GM12878 (cell line): ENCODE measurements around the gene SRC. TPM values are rescaled to one million over a fixed set of nuclear protein-coding genes. Genes with fewer than 3 reads are reported as not detected.

Experiments
- EGR1 ChIP-seq, 2 experiments: IDR thresholded peaks; 1 replicate in 1 of 2; 2 replicates in 1 of 2; pipeline ENCODE4 v1.6.1; 2011 to 2012; ENCODE audit warnings: low read depth in 2 of 2, low read length in 2 of 2, borderline replicate concordance in 1 of 2, mild to moderate bottlenecking in 1 of 2, moderate library complexity in 1 of 2
- ESRRA ChIP-seq: IDR thresholded peaks from 2 replicates; pipeline ENCODE4 v1.6.1; 2012; ENCODE audit warnings: mild to moderate bottlenecking, low read length, improper control_type of control experiment
- FOXK2 ChIP-seq: fragments of 450-650 bp; IDR thresholded peaks from 2 replicates; pipeline ENCODE4 v1.6.1; 2017; ENCODE audit warnings: mild to moderate bottlenecking, moderate library complexity
- IKZF2 ChIP-seq, 2 experiments: fragments of 450-650 bp; IDR thresholded peaks; 2 replicates each; pipeline ENCODE4 v1.6.1; 2017; ENCODE audit warnings: mild to moderate bottlenecking in 2 of 2, moderate library complexity in 2 of 2
- NBN ChIP-seq: fragments of 450-650 bp; IDR thresholded peaks from 2 replicates; pipeline ENCODE4 v1.6.1; 2016
- PML ChIP-seq: IDR thresholded peaks from 2 replicates; pipeline ENCODE4 v1.6.1; 2012; ENCODE audit warnings: low read length, inconsistent platforms
- RCOR1 ChIP-seq: conservative IDR thresholded peaks from 2 replicates; pipeline ENCODE4 v1.6.1; 2012; ENCODE audit warnings: low read depth, low read length, improper control_type of control experiment
- RUNX3 ChIP-seq: IDR thresholded peaks from 2 replicates; pipeline ENCODE4 v1.6.1; 2012; ENCODE audit warnings: low read length, inconsistent platforms
- SMAD1 ChIP-seq: fragments of 450-650 bp; IDR thresholded peaks from 2 replicates; pipeline ENCODE4 v1.6.1; 2018; ENCODE audit warnings: mild to moderate bottlenecking, low read depth; ENCODE audit not compliant: partially characterized antibody
- SMARCA5 ChIP-seq: fragments of 450-650 bp; IDR thresholded peaks from 2 replicates; pipeline ENCODE4 v1.6.1; 2017; ENCODE audit warnings: mild to moderate bottlenecking
- SPI1 ChIP-seq: IDR thresholded peaks from 2 replicates; pipeline ENCODE4 v1.6.1; 2011; ENCODE audit warnings: low read depth, mild to moderate bottlenecking, low read length, moderate library complexity, borderline replicate concordance; ENCODE audit not compliant: insufficient read depth
- STAT1 ChIP-seq: fragments of 450-650 bp; conservative IDR thresholded peaks from 2 replicates; pipeline ENCODE4 v1.6.1; 2014; ENCODE audit warnings: antibody characterized with exemption, mild to moderate bottlenecking
- SUPT20H ChIP-seq: IDR thresholded peaks from 2 replicates; pipeline ENCODE4 v1.6.1; 2011; ENCODE audit warnings: low read depth, mild to moderate bottlenecking, low read length, moderate library complexity, borderline replicate concordance; ENCODE audit not compliant: control insufficient read depth
- TCF3 ChIP-seq: IDR thresholded peaks from 2 replicates; pipeline ENCODE4 v1.6.1; 2012; ENCODE audit warnings: low read depth, mild to moderate bottlenecking, low read length, borderline replicate concordance; ENCODE audit not compliant: insufficient read depth
- YY1 ChIP-seq: IDR thresholded peaks from 2 replicates; pipeline ENCODE4 v1.6.1; 2011; ENCODE audit warnings: low read depth, mild to moderate bottlenecking, low read length
- ZNF24 ChIP-seq: fragments of 450-650 bp; IDR thresholded peaks from 2 replicates; pipeline ENCODE4 v1.6.1; 2017; ENCODE audit warnings: antibody characterized with exemption, mild to moderate bottlenecking
- ZSCAN29 ChIP-seq: fragments of 450-650 bp; IDR thresholded peaks from 2 replicates; pipeline ENCODE4 v1.6.1; 2017; ENCODE audit warnings: mild to moderate bottlenecking, moderate library complexity
- polyA plus RNA-seq, 11 experiments: library from polyadenylated mRNA; depleted of rRNA in 4 of 11; unstranded in 6 of 11; stranded (reverse) in 5 of 11; fragments of >200 nt; fragmentation: Nextera tagmentation in 4 of 11; fragmentation: Illumina TruSeq in 1 of 11; extraction: Ambion mirVana in 4 of 11; extraction: Trizol in 1 of 11; gene quantifications; 1 replicate in 1 of 11; 2 replicates in 10 of 11; pipeline versions ENCODE4 v1.2.1 to v1.2.3, GENCODE V29; 2011 to 2016; ENCODE audit warnings: inconsistent platforms in 2 of 11, missing spikeins in 2 of 11, low read depth in 1 of 11
- total RNA-seq, 4 experiments: library from RNA; depleted of rRNA in 3 of 4; stranded (reverse); fragments of >200 nt in 3 of 4; fragmentation: Illumina TruSeq in 1 of 4; extraction: Trizol in 1 of 4; gene quantifications; 2 replicates each; pipeline versions ENCODE4 v1.2.1 to v1.2.3, GENCODE V29; 2013 to 2021
- TF ChIP-seq, protein P1 (sequence below): fragments of 450-650 bp; formaldehyde crosslinking; IDR thresholded peaks from 2 replicates; pipeline ENCODE4 v1.4.0; 2020; ENCODE audit warnings: mild to moderate bottlenecking, moderate library complexity

Gene SRC
- total and polyA plus RNA-seq, 10 of the 15 experiments (the other 5 are each of a cell fraction or from before 2014, with no cell fraction given), result 0.60 to 71.3 (median 27.2) TPM

DNA sequence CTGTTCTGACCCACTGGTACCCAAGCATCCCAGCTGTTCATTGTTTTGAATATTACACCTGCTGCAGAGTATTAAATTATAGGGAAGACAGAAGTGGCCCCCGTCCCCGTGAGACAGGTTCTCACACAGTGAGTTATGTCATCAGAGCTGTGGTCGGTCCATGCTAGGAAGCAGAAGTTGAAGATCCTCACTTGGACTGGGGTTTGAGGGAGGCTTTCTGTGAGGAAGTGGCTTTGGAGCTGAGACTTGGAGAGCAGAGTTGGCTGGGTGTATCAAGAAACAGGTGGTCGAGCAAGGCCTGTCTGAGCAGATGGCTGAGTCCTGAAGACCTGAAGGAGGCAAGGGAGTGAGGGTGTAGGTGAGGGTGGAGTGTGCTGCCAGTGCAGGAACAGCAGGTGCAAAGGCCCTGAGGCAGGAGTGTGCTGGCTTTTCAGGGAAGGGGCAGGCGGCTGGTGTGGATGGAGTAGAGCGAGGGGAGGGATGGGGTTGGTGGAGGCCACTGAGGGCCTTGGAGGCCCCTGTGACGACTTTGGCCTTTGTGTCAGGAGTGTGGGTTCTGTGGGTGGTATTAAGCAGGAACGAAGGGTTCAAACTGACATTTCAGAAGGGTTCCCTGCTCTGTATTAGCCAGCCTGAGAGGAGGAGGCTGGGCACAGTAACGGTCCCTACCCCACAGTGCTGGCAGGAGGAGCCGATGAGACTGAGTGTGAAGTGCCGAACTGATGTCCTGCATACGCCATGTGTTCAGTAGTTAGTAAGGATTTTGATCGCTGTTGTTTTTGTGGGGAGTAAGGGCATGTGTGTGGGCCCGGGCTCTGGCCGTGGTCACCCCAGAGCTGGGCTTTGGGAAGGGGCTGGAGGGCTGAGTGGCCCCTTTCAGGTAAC is 11.8 kb downstream of the SRC start (continued):
- TF ChIP-seq ZSCAN29 (no peak), SUPT20H (no peak), TCF3 (no peak), SMAD1 (no peak), SMARCA5 (peak; percentile 23; the same call in 1 of the 2 replicates), PML (no peak), YY1 (no peak), IKZF2 (IDR thresholded peaks at IDR 0.05) (peak; percentile 29 to 46; a peak in 2 of 4 replicates), ZNF24 (no peak), RUNX3 (0 out of 2 replicates have a peak, but pooled peaks have one; percentile 16), SPI1 (peak; percentile 75; the same call in 1 of the 2 replicates), NBN (no peak), EGR1 (IDR thresholded peaks at IDR 0.05; ENCODE audit: borderline replicate concordance in 1 of 2, low read depth in 2 of 2, low read length in 2 of 2) (no peak), RCOR1 (no peak), FOXK2 (no peak), ESRRA (no peak), STAT1 (no peak)
- TF ChIP-seq, protein P1, sequence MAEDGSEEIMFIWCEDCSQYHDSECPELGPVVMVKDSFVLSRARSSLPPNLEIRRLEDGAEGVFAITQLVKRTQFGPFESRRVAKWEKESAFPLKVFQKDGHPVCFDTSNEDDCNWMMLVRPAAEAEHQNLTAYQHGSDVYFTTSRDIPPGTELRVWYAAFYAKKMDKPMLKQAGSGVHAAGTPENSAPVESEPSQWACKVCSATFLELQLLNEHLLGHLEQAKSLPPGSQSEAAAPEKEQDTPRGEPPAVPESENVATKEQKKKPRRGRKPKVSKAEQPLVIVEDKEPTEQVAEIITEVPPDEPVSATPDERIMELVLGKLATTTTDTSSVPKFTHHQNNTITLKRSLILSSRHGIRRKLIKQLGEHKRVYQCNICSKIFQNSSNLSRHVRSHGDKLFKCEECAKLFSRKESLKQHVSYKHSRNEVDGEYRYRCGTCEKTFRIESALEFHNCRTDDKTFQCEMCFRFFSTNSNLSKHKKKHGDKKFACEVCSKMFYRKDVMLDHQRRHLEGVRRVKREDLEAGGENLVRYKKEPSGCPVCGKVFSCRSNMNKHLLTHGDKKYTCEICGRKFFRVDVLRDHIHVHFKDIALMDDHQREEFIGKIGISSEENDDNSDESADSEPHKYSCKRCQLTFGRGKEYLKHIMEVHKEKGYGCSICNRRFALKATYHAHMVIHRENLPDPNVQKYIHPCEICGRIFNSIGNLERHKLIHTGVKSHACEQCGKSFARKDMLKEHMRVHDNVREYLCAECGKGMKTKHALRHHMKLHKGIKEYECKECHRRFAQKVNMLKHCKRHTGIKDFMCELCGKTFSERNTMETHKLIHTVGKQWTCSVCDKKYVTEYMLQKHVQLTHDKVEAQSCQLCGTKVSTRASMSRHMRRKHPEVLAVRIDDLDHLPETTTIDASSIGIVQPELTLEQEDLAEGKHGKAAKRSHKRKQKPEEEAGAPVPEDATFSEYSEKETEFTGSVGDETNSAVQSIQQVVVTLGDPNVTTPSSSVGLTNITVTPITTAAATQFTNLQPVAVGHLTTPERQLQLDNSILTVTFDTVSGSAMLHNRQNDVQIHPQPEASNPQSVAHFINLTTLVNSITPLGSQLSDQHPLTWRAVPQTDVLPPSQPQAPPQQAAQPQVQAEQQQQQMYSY (CRISPR knock-in tag), result no peak
